ACHN (cell line): ENCODE measurements around the gene TSPAN17.

ENCODE experiments used
- DNase-seq: peaks from one replicate; pipeline ENCODE4 v3.0.0-alpha.2; 2015
- in situ Hi-C: cut with HindIII; loops from 2 replicates; pipeline ENCODE4 v1.10.0; 2017; ENCODE audit warnings: low sequenced_read_pairs, low pct_ligation_motif_present, low pct_unique_long_range_greater_than_20kb

TSPAN17 gene

GRCh38 chr5:176636426-176636825 is 10.9 kb upstream of the TSPAN17 start:
- DNase-seq: no peak
- in situ Hi-C loops: no loop called here

DNA sequence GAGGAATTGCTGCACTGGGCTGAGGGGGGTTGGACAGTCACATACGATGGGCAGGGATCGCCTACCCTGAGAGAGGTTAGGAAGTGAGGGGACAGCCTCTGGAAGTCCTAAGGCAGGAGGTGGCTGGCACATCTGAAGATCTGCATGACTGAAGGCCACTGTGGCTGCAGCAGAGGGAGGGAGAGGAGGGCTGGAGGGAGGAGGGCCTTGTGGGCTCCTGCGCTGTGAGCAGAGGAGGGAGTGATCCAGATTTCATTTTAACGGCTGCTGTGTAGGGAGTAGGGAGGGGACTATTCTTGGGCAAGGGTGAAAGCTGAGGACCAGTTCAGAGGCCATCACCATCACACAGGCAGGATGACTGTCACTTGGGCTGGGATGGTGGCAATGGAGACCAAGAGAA is 9.7 kb upstream of the TSPAN17 start:
- in situ Hi-C loops: no loop called here
- DNase-seq: no peak

DNA sequence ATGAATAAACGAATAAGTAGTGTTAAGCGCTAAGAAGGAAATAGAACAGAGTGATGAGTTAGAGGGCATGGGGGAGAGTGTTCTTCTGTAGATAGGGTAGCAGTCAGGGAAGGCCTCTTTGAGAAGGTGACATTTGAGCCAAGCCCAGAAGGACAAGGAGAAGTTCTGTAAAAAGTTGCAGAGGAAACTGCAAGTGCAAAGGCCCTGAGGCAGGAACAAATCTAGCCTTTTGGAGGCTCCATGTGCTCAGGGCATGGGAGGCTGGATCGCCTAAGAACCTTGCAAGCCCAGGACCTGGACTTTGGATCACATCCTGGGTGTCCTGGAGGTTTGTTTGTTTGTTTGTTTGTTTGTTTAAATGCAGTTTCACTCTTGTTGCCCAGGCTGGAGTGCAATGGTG is 8.8 kb upstream of the TSPAN17 start:
- DNase-seq: no peak
- in situ Hi-C loops: no loop called here

DNA sequence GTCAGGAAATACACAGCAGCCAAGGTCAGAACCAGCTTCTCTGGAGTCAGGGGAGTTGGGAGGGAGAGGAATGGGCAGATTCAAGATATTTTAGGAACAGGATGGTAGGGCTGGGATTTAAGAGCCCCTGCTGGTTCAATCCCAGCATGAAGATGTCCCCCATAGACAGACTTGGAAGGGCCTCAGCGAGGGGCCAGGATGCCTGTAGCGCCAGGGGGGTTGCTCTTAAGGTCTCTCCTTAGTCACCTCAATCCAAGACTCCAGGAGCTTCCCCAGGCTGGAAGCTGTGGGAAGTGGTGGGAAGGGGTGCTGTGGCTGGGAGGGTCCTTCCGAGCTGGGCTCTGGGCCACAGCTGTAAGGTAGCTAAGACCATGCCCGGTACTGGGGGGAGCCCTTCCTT is 8.1 kb upstream of the TSPAN17 start:
- in situ Hi-C loops: no loop called here
- no peak for DNase-seq

- no peak for DNase-seq
- in situ Hi-C loops: no loop called here
Observed at GRCh38 chr5:176639981-176640380, 7.3 kb upstream of the TSPAN17 start.

DNA sequence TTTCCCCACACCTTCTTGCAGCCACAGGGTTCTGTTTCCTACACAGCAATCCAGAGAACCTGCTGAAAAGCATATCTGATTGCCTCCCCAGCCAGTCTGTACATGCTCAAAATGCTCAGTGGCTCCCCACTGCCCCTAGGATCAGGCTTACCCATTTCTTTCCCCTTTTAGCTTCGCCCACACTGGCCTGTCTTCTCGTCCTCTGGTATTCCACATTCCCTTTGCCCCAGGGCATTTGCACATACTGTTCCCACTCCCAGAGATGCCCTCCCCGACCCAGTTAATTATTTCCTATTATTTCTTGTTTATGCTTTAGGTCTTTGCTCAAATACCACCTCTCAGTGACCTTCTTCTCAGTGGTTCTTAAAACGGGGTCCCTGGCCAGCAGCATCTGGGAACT is 6.7 kb upstream of the TSPAN17 start:
- in situ Hi-C loops: no loop called here
- DNase-seq: no peak

GRCh38 chr5:176642675-176643490 is 4.4 kb upstream of the TSPAN17 start:
- in situ Hi-C loops: no loop called here

GRCh38 chr5:176643491-176644219 is 3.6 kb upstream of the TSPAN17 start:
- no peak for DNase-seq
- in situ Hi-C loops: no loop called here

More at GRCh38 chr5:176642675-176643490, 4.4 kb upstream of the TSPAN17 start:
- no peak for DNase-seq

- in situ Hi-C loops: no loop called here
Observed at GRCh38 chr5:176644294-176644693, 3.0 kb upstream of the TSPAN17 start.

GRCh38 chr5:176644878-176645670 is 2.2 kb upstream of the TSPAN17 start:
- DNase-seq: no peak
- in situ Hi-C loops: no loop called here

More at GRCh38 chr5:176644294-176644693, 3.0 kb upstream of the TSPAN17 start:
- DNase-seq: no peak

DNA sequence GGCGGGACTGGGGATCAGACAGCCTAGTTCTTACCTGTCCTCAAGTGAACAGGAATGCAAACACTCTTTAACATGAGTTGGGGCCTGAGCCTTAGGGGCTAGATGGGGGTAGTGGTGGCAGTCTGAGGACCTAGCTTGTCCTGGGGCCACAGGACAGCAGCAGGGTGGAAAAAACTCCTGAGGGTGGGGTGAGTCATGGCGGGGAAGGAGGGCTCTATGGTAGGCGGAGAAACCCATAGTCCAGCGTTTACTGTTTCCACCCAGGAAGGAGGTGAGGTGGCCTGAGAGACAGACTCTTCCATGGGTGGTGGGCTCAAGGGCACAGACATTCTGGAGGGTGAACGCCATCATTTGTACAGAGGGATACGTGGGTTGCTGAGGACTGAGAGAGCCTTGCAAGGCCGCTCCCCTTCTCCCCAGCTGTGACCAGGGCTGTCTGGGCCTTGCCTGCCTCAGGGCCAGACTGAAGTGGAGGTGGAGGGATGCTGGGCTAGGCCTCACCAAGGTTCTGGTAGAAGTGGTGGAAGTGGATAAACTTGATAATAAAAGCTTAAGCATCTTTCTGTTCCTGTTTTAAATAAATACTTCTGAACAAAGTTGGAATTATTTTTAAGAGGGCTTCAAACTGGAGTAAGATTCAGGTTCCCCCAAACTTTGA is 1.1 kb upstream of the TSPAN17 start:
- DNase-seq: no peak
- in situ Hi-C loops: no loop called here

- no peak for DNase-seq
- in situ Hi-C loops: no loop called here
Observed at GRCh38 chr5:176646707-176647029, 616 bp upstream of the TSPAN17 start.

GRCh38 chr5:176647843-176648473 is 674 bp downstream of the TSPAN17 start:
- peak; percentile 40 for DNase-seq
- in situ Hi-C loops: no loop called here

DNA sequence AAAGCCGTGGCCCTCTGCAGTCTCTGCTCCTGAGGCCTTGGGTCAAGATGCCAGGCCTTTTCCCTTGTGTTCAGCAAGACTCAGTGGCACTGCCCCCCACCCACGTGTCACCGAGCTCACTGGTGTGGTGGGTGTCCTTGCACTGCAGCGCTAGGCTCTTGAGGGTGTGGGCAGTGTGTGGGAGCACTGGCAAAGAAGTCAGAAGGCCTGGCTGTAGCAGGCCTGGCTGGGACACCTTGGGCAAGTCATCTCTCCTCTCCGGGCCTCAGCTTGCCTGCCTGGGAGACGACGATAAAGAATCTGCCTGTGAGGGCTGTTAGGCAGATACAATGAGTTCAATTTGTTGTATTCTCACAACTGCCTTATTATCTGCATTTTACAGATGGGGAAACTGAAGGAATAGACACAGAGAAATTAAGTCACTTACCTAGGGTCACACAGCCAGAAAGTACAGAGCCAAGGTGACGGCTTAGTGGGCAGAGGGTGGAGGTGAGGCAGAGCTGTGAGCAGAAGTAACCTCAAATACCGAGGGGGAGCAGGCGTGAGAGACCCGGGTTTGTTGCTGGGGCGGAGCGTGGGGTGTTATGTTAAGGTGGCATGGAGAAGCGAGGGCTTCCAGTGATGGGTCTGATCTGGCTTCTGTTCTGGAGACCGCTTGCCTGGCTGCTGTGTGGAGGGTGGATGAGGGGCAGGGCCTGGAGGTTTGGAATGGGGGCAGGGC is 1.4 kb downstream of the TSPAN17 start:
- DNase-seq: no peak
- in situ Hi-C loops: no loop called here

GRCh38 chr5:176650354-176650884 is 3.1 kb downstream of the TSPAN17 start:
- DNase-seq: no peak
- in situ Hi-C loops: no loop called here

DNA sequence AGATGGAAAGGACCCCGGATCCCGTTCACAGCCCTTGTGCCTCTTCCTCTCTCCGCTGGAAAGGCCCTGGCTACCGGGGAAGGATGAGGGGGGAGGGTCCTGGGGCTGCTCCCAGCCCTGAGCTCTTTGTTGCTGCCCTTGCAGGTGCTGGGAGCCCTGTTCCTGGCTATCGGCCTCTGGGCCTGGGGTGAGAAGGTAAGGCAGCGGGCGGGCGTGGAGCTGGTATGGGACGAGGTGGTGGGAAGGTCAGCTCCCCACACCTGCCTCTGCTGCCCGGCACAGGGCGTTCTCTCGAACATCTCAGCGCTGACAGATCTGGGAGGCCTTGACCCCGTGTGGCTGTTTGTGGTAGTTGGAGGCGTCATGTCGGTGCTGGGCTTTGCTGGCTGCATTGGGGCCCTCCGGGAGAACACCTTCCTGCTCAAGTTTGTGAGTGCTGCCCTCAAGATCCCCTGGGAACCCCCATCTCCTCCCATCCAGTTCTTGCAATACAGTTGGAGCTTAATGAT is 4.2 kb downstream of the TSPAN17 start:
- no peak for DNase-seq
- in situ Hi-C loops: no loop called here

DNA sequence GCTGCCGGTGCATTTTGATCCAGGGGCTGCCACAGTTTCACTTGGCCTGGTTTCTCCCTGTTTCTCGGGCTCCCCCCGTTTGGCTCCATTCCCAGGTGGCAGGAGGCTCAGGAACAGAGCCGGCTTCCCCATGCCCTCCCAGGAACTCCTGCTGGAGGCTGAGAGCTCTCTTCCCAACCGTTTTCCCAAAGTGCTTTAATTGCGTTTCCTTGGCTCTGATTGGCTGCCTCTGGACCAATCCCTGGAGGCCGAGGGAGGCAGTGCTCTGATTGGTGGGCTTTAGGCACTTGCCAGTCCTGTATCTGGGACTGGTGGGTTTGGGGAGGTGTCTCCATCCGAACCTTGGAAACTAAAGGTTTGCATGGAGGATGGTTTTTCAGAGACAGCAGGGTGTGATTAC is 4.9 kb downstream of the TSPAN17 start:
- in situ Hi-C loops: no loop called here
- DNase-seq: no peak
